ENCODE measurements around the gene NAP1L4. TPM values are rescaled to one million over a fixed set of nuclear protein-coding genes. Genes with fewer than 3 reads are reported as not detected.

The NAP1L4 gene
- total RNA-seq, 1 experiment from 2014 or later: 212 TPM

DNA sequence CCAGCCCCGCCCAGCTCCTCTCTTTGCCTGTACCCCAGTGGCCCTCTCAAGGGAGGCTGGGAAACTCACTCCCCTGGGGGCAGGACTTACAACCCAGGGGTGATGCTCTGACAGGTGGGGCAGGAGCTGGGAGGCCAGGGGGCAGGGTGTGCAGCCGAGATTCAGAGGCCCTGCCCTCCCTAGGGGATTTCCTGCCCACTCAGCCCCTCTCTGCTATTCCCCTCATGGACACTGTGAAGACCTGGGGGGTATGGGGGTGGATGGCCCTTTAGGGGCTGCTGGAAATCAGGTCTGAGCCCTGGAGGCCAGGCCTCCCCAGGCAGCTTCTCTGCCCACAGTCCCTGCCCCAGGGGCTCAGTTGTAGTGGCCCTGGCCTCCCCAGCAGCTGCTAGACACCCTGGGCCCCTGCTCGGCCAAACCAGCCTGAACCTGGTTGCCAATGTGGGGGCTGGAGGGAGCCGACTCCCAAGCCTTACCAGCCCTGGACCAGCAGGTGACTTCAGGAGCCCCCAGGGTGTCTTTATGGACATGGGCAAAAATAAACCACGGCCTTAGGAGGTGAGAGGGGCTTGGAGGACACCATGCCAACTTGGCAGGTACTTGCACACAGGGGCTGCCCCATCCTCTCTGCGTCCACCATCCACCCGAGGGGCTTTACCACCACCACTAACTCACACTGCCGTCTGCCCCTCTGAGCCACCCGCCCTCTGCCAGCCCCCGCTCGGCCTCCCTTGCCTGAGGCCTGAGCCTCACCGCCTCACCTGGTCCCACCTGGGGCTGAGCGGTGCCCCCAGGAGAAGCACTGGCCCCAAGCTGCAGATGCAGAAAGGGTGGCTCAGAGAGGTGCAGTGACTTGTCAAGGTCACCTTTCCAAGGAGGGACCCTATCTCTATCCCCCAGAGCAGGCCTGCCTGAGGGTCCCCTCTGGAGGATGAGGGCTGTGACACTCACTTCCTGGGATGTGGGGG is 60.1 kb downstream of the NAP1L4 start:
- Histone ChIP-seq H2BK15ac (ENCODE audit: low read depth, low read length) (no peak overlapping the region), H2BK5ac (ENCODE audit: insufficient read length, low read length) (no peak overlapping the region), H3K79me1 (ENCODE audit: insufficient read depth, low read depth, low read length, poor library complexity, severe bottlenecking) (no peaks in the 10 kb centered on the region), H3K18ac (ENCODE audit: insufficient read length, low read depth, low read length) (no peak overlapping the region), H3K4me1 (ENCODE audit: insufficient read depth, low read length) (no peaks in the 10 kb centered on the region), H2BK120ac (ENCODE audit: low read depth, low read length, poor library complexity, severe bottlenecking) (no peak overlapping the region), H3K4me2 (ENCODE audit: insufficient read depth, insufficient read length, low read length) (no peak overlapping the region), H2BK20ac (ENCODE audit: low read depth, low read length, poor library complexity, severe bottlenecking) (no peak overlapping the region), H3K23me2 (ENCODE audit: insufficient read length, low read depth, low read length, poor library complexity, severe bottlenecking) (peaks cover 10% of the 10 kb centered on the region), H4K5ac (ENCODE audit: insufficient read length, low read depth, low read length) (no peak overlapping the region), H2AFZ (ENCODE audit: low read length) (no peak overlapping the region), H3K56ac (ENCODE audit: insufficient read length, low read depth, low read length) (no peak overlapping the region), H4K91ac (ENCODE audit: insufficient read length, low read depth, low read length) (no peak overlapping the region), H4K8ac (replicated peaks; ENCODE audit: insufficient read length, low read depth, low read length) (no peak overlapping the region), H3K27me3 (ENCODE audit: insufficient read depth, low read length) (peaks cover 18% of the 10 kb centered on the region; the same call in 1 of the 2 replicates), H3K14ac (ENCODE audit: insufficient read depth, low read length) (no peak overlapping the region; the same call in 1 of the 2 replicates), H2BK12ac (ENCODE audit: insufficient read length, low read depth, low read length) (no peak overlapping the region), H3K27ac (ENCODE audit: insufficient read length, low read depth, low read length) (no peak overlapping the region), H4K20me1 (ENCODE audit: control insufficient read depth, insufficient read depth, insufficient read length) (no peaks in the 10 kb centered on the region), H3K4ac (ENCODE audit: low read depth, low read length) (no peak overlapping the region), H3K23ac (ENCODE audit: insufficient read length, low read depth, low read length) (no peak overlapping the region), H3K9ac (ENCODE audit: extremely low read depth, insufficient read length, low read length) (no peak overlapping the region), H3K79me2 (ENCODE audit: insufficient read depth, low read length) (no peaks in the 10 kb centered on the region), H2AK5ac (ENCODE audit: insufficient read length, low read length) (no peak overlapping the region), H3K9me3 (ENCODE audit: control insufficient read depth, low read depth, low read length) (peaks cover 4% of the 10 kb centered on the region), H3T11ph (ENCODE audit: low read length) (no peak overlapping the region)
- H3K27me3 Mint-ChIP-seq (ENCODE audit: low read depth): peaks cover 37% of the 10 kb centered on the region
- TF ChIP-seq, protein P1, sequence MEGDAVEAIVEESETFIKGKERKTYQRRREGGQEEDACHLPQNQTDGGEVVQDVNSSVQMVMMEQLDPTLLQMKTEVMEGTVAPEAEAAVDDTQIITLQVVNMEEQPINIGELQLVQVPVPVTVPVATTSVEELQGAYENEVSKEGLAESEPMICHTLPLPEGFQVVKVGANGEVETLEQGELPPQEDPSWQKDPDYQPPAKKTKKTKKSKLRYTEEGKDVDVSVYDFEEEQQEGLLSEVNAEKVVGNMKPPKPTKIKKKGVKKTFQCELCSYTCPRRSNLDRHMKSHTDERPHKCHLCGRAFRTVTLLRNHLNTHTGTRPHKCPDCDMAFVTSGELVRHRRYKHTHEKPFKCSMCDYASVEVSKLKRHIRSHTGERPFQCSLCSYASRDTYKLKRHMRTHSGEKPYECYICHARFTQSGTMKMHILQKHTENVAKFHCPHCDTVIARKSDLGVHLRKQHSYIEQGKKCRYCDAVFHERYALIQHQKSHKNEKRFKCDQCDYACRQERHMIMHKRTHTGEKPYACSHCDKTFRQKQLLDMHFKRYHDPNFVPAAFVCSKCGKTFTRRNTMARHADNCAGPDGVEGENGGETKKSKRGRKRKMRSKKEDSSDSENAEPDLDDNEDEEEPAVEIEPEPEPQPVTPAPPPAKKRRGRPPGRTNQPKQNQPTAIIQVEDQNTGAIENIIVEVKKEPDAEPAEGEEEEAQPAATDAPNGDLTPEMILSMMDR (conservative IDR thresholded peaks at IDR 0.05): no peak
- H3K4me3 Mint-ChIP-seq: no peak overlapping the region
- H3K27ac Mint-ChIP-seq: no peak overlapping the region; a peak in 1 of 7 replicates
- H3K4me1 Mint-ChIP-seq: peaks cover 6 to 8% of the 10 kb centered on the region in 2 experiments
- peaks cover 3 to 5% of the 10 kb centered on the region in 2 experiments for H3K9me3 Mint-ChIP-seq
- DNase-seq: no peak
- peaks cover 0 to 6% (median 4%) of the 10 kb centered on the region in 3 experiments; a peak in 3 of 7 replicates for H3K36me3 Mint-ChIP-seq (ENCODE audit: insufficient read depth in 1 of 3, low read depth in 3 of 3)
- WGBS (ENCODE audit: extremely low coverage, insufficient read length, low lambda C conversion rate): no CpG with 5 or more reads among the region's 13 CpGs

Measured in H9 (cell line).